Measurements from ENCODE around the gene FBXO27.

DNA sequence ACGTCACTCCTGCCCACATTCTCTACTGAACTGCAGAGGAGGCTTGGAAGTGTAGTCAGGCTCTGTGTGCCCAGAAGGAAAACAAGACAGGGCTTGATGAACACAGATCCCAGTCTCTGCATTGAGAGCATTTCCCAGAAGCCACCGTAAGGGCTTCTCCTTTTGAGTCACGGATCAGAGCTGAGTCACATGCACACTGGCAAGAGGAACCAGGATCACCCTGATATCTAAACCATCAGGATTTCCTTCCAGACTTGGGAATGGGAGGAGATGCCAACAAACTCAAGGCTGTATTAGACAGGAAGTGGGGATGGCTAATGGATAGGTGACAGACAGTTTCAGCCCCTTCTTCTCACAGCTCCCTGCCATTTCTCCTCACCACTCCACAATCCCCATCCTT, 39.1 kb downstream of the FBXO27 start:
- TF ChIP-seq, protein P1, sequence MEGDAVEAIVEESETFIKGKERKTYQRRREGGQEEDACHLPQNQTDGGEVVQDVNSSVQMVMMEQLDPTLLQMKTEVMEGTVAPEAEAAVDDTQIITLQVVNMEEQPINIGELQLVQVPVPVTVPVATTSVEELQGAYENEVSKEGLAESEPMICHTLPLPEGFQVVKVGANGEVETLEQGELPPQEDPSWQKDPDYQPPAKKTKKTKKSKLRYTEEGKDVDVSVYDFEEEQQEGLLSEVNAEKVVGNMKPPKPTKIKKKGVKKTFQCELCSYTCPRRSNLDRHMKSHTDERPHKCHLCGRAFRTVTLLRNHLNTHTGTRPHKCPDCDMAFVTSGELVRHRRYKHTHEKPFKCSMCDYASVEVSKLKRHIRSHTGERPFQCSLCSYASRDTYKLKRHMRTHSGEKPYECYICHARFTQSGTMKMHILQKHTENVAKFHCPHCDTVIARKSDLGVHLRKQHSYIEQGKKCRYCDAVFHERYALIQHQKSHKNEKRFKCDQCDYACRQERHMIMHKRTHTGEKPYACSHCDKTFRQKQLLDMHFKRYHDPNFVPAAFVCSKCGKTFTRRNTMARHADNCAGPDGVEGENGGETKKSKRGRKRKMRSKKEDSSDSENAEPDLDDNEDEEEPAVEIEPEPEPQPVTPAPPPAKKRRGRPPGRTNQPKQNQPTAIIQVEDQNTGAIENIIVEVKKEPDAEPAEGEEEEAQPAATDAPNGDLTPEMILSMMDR (conservative IDR thresholded peaks at IDR 0.05 in 1 of 2, IDR thresholded peaks at IDR 0.05 in 1 of 2; ENCODE audit: low read depth in 1 of 2, low read length in 2 of 2) = no peak
- TF ChIP-seq EZH2 (IDR thresholded peaks at IDR 0.05; ENCODE audit: low read length, missing control alignments) = no peak
